Chondrocyte (in vitro differentiated cells): ENCODE data around the gene DNAJB8. TPM values are rescaled to one million over a fixed set of nuclear protein-coding genes. Genes with fewer than 3 reads are reported as not detected.
A peak's percentile ranks its signal among the peaks of the same experiment; 100 is the strongest.

Source experiments
- DNase-seq: peaks from one replicate; pipeline ENCODE4 v3.0.0; 2021; ENCODE audit warnings: mixed read lengths, low spot score
- H3K27ac Mint-ChIP-seq: one replicate; pipeline ENCODE4 v1.8.0; 2021; ENCODE audit warnings: mild to moderate bottlenecking, moderate library complexity, mixed read lengths; ENCODE audit not compliant: unreplicated experiment
- H3K27me3 Mint-ChIP-seq: 2 replicates; pipeline ENCODE4 v1.8.0; 2021; ENCODE audit warnings: low read depth, mixed read lengths
- H3K36me3 Mint-ChIP-seq: 2 replicates; pipeline ENCODE4 v1.8.0; 2021; ENCODE audit warnings: low read depth, mixed read lengths
- H3K4me1 Mint-ChIP-seq: 2 replicates; pipeline ENCODE4 v1.8.0; 2021; ENCODE audit warnings: low read depth, mild to moderate bottlenecking, mixed read lengths
- H3K4me3 Mint-ChIP-seq: one replicate; pipeline ENCODE4 v1.8.0; 2021; ENCODE audit warnings: mild to moderate bottlenecking, moderate library complexity, mixed read lengths; ENCODE audit not compliant: unreplicated experiment
- H3K9me3 Mint-ChIP-seq: 2 replicates; pipeline ENCODE4 v1.8.0; 2021; ENCODE audit warnings: low read depth, mixed read lengths
- CTCF ChIP-seq: fragments of 200-600 bp; sonication (generic); IDR thresholded peaks from 2 replicates; pipeline ENCODE4 v1.5.0; 2021; ENCODE audit warnings: antibody characterized with exemption, mild to moderate bottlenecking, moderate library complexity
- total RNA-seq: library from RNA; stranded (reverse); gene quantifications from 3 replicates; pipeline ENCODE4 v1.2.1, GENCODE V29; 2021

Gene DNAJB8
- total RNA-seq, 1 donor from 2014 or later = not detected

GRCh38 chr3:128429751-128430150 is 36.9 kb downstream of the DNAJB8 start:
- Mint-ChIP-seq H3K27me3 (peaks cover 56% of the 10 kb centered on the region), H3K9me3 (no peaks in the 10 kb centered on the region), H3K4me3 (no peak overlapping the region), H3K27ac (no peak overlapping the region), H3K4me1 (peaks cover 12% of the 10 kb centered on the region), H3K36me3 (no peaks in the 10 kb centered on the region)
- no peak for TF ChIP-seq CTCF
- DNase-seq = no peak

- no peak for TF ChIP-seq CTCF
- Mint-ChIP-seq H3K4me1 (peaks cover 12% of the 10 kb centered on the region), H3K27me3 (peaks cover 61% of the 10 kb centered on the region), H3K9me3 (no peaks in the 10 kb centered on the region), H3K36me3 (no peaks in the 10 kb centered on the region), H3K4me3 (no peak overlapping the region), H3K27ac (no peak overlapping the region)
- no peak for DNase-seq
Measured at GRCh38 chr3:128429275-128429674, 37.4 kb downstream of the DNAJB8 start.

DNA sequence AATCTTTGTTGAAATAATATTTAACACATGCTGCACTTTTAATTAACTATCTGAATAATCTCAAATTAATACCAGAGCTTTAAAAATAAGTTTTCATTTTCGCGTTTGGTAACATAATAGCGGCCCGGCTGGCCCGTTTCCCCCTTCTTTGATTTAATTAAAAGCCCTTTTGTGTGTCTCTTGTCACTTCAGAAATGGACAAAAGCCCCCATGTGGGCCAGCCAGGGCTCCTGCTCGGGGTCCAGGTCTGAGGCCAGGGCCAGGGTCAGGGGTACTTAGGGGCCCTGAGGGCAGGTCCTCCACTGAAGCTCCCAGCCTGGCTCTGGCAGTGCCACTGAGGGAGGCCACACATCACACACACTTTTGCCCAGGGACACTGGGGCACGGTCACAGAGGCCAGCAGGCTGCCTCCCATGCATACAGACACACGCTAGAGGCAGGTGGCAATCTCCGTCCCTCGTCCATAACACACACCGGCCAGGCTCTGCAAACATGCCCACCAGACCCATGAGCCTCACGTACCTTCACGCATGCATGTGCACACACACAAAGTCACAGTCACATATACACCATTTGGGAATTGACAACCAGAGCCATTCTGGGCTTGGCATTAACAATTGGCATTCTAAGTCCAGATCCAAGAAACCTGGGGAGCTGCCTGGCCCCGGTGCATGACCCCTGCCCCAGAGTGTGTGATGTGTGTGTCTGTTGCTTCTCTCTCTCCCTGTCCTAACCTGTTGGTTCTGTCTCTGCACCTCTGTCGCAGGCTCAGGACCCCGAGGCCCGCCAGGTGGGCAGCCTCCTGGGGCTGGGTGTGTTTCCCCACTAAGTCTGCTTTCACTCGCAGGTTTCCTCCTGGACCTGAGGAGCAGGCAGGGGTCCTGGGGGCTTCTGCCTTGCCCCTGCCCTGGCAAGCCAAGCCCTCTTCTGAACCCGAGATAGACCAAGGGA is 38.5 kb downstream of the DNAJB8 start:
- DNase-seq = no peak
- H3K27me3 Mint-ChIP-seq = peaks cover 55% of the 10 kb centered on the region

GRCh38 chr3:128427175-128427857 is 39.4 kb downstream of the DNAJB8 start:
- no peak for TF ChIP-seq CTCF
- Mint-ChIP-seq H3K4me1 (peaks cover 8% of the 10 kb centered on the region), H3K9me3 (no peaks in the 10 kb centered on the region), H3K27me3 (peaks cover 53% of the 10 kb centered on the region), H3K4me3 (no peak overlapping the region), H3K36me3 (no peaks in the 10 kb centered on the region), H3K27ac (no peak overlapping the region)
- DNase-seq = no peak

More for the DNA sequence above, 38.5 kb downstream of the DNAJB8 start:
- no peak overlapping the region for H3K4me3 Mint-ChIP-seq
- no peak for TF ChIP-seq CTCF
- H3K9me3 Mint-ChIP-seq = no peaks in the 10 kb centered on the region
- peaks cover 10% of the 10 kb centered on the region for H3K4me1 Mint-ChIP-seq
- H3K27ac Mint-ChIP-seq = no peak overlapping the region
- no peaks in the 10 kb centered on the region for H3K36me3 Mint-ChIP-seq

DNA sequence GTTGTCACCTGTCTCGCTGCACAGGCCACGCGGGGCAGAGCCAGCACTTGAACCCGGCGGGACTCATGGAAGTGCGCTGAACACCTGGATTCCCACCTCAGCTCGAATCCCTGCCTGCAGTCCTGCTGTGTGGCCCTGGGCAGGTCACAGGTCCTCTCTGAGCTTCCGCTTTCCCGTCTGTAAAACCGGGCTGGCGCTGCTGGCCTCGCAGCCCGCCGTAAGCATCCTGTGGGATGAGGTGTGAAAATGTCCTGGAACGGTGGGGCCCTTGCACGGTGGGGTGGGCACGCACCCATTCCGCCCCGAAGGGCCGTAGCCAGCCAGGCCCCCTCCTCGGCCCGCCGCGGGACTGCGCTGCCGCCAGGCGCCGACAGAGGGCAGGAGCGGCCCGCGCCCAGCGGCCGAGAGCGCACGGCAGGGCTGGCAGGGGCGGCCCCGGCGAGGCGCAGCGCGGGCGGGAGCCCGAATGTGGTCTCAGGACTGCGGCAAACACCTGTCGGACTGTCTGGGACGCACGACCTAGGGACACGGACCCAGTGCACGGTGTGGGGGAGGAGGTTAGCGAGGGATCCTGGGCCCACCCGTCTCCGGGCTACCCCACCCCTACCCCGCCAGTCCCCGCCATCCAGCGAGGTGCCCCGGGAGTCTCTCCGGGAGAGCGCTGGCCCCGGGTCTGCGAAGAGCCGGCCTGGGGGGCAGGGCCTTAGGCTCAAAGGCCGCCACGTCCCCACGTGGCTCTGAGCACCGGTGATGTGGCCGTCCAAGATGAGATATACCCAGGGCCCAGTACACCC is 40.4 kb downstream of the DNAJB8 start:
- no peak for DNase-seq
- no peaks in the 10 kb centered on the region for H3K4me1 Mint-ChIP-seq
- H3K27me3 Mint-ChIP-seq = peaks cover 43% of the 10 kb centered on the region
- no peak overlapping the region for H3K27ac Mint-ChIP-seq
- H3K4me3 Mint-ChIP-seq = no peak overlapping the region
- no peaks in the 10 kb centered on the region for H3K36me3 Mint-ChIP-seq
- H3K9me3 Mint-ChIP-seq = no peaks in the 10 kb centered on the region
- peak; percentile 88 for TF ChIP-seq CTCF
